ENCODE data around the gene ADA.

Gene ADA

GRCh38 chr20:44643596-44644229 lies 7.8 kb downstream of the ADA start:
- ATAC-seq, result peak; percentile 53
- TF ChIP-seq ARNTL (CRISPR knock-in tag; IDR thresholded peaks at IDR 0.05; ENCODE audit: borderline replicate concordance, low read depth) (no peak), ZNF70 (CRISPR knock-in tag; IDR thresholded peaks at IDR 0.05) (no peak), OSR1 (CRISPR knock-in tag; IDR thresholded peaks at IDR 0.05) (no peak), CSDC2 (CRISPR knock-in tag; IDR thresholded peaks at IDR 0.05) (no peak), TCF4 (CRISPR knock-in tag; IDR thresholded peaks at IDR 0.05; ENCODE audit: borderline replicate concordance) (no peak), ZC3H10 (CRISPR knock-in tag; IDR thresholded peaks at IDR 0.05) (no peak), ISL1 (CRISPR knock-in tag; IDR thresholded peaks at IDR 0.05) (no peak), PATZ1 (CRISPR knock-in tag; IDR thresholded peaks at IDR 0.05; ENCODE audit: borderline replicate concordance) (no peak), ZFP3 (CRISPR knock-in tag; IDR thresholded peaks at IDR 0.05) (no peak), GLIS3 (CRISPR knock-in tag; IDR thresholded peaks at IDR 0.05) (no peak), ZNF8 (CRISPR knock-in tag; IDR thresholded peaks at IDR 0.05) (no peak), TOX (CRISPR knock-in tag; IDR thresholded peaks at IDR 0.05; ENCODE audit: borderline replicate concordance) (no peak), POU6F1 (CRISPR knock-in tag; IDR thresholded peaks at IDR 0.05; ENCODE audit: borderline replicate concordance, low read depth) (no peak), SNAI2 (CRISPR knock-in tag; IDR thresholded peaks at IDR 0.05) (no peak), RARB (CRISPR knock-in tag; IDR thresholded peaks at IDR 0.05) (no peak), ZNF565 (CRISPR knock-in tag; conservative IDR thresholded peaks at IDR 0.05; ENCODE audit: low read depth) (no peak), ESRRG (CRISPR knock-in tag; IDR thresholded peaks at IDR 0.05) (no peak)
- TF ChIP-seq, protein P1, sequence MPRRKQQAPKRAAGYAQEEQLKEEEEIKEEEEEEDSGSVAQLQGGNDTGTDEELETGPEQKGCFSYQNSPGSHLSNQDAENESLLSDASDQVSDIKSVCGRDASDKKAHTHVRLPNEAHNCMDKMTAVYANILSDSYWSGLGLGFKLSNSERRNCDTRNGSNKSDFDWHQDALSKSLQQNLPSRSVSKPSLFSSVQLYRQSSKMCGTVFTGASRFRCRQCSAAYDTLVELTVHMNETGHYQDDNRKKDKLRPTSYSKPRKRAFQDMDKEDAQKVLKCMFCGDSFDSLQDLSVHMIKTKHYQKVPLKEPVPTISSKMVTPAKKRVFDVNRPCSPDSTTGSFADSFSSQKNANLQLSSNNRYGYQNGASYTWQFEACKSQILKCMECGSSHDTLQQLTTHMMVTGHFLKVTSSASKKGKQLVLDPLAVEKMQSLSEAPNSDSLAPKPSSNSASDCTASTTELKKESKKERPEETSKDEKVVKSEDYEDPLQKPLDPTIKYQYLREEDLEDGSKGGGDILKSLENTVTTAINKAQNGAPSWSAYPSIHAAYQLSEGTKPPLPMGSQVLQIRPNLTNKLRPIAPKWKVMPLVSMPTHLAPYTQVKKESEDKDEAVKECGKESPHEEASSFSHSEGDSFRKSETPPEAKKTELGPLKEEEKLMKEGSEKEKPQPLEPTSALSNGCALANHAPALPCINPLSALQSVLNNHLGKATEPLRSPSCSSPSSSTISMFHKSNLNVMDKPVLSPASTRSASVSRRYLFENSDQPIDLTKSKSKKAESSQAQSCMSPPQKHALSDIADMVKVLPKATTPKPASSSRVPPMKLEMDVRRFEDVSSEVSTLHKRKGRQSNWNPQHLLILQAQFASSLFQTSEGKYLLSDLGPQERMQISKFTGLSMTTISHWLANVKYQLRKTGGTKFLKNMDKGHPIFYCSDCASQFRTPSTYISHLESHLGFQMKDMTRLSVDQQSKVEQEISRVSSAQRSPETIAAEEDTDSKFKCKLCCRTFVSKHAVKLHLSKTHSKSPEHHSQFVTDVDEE (CRISPR knock-in tag; IDR thresholded peaks at IDR 0.05), result no peak
- TF ChIP-seq, protein P2, sequence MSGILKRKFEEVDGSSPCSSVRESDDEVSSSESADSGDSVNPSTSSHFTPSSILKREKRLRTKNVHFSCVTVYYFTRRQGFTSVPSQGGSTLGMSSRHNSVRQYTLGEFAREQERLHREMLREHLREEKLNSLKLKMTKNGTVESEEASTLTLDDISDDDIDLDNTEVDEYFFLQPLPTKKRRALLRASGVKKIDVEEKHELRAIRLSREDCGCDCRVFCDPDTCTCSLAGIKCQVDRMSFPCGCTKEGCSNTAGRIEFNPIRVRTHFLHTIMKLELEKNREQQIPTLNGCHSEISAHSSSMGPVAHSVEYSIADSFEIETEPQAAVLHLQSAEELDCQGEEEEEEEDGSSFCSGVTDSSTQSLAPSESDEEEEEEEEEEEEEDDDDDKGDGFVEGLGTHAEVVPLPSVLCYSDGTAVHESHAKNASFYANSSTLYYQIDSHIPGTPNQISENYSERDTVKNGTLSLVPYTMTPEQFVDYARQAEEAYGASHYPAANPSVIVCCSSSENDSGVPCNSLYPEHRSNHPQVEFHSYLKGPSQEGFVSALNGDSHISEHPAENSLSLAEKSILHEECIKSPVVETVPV (CRISPR knock-in tag; IDR thresholded peaks at IDR 0.05), result no peak

DNA sequence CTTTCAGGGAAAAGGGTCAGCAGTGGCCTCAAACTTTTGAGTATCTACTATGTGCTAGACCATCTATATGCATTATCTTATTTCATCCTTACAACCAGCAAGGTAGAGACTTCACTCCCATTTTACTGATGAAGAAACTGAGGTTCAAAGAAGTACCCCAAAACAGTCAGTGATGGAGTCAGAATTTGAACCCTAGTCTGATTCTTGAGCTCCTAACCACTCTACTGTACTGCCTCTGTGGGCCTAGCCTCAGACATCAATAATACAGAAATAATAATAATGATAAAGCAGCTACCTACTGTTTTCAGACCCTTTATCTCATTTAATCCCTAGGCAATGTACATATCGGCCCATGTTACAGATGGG lies 8.4 kb downstream of the ADA start:
- ATAC-seq, result no peak
- no peak for TF ChIP-seq ESRRG (CRISPR knock-in tag; IDR thresholded peaks at IDR 0.05)
- TF ChIP-seq ZC3H10 (CRISPR knock-in tag; IDR thresholded peaks at IDR 0.05), result no peak
- TF ChIP-seq, protein P1 (CRISPR knock-in tag; IDR thresholded peaks at IDR 0.05), result no peak
- no peak for TF ChIP-seq PATZ1 (CRISPR knock-in tag; IDR thresholded peaks at IDR 0.05; ENCODE audit: borderline replicate concordance)
- TF ChIP-seq GLIS3 (CRISPR knock-in tag; IDR thresholded peaks at IDR 0.05), result no peak
- TF ChIP-seq, protein P2 (CRISPR knock-in tag; IDR thresholded peaks at IDR 0.05), result no peak
- no peak for TF ChIP-seq ZNF565 (CRISPR knock-in tag; conservative IDR thresholded peaks at IDR 0.05; ENCODE audit: low read depth)
- no peak for TF ChIP-seq TOX (CRISPR knock-in tag; IDR thresholded peaks at IDR 0.05; ENCODE audit: borderline replicate concordance)
- no peak for TF ChIP-seq ZNF70 (CRISPR knock-in tag; IDR thresholded peaks at IDR 0.05)
- TF ChIP-seq POU6F1 (CRISPR knock-in tag; IDR thresholded peaks at IDR 0.05; ENCODE audit: borderline replicate concordance, low read depth), result no peak
- TF ChIP-seq SNAI2 (CRISPR knock-in tag; IDR thresholded peaks at IDR 0.05), result no peak
- no peak for TF ChIP-seq ARNTL (CRISPR knock-in tag; IDR thresholded peaks at IDR 0.05; ENCODE audit: borderline replicate concordance, low read depth)
- no peak for TF ChIP-seq ISL1 (CRISPR knock-in tag; IDR thresholded peaks at IDR 0.05)
- TF ChIP-seq ZNF8 (CRISPR knock-in tag; IDR thresholded peaks at IDR 0.05), result no peak
- no peak for TF ChIP-seq PPARA (CRISPR knock-in tag; IDR thresholded peaks at IDR 0.05; ENCODE audit: borderline replicate concordance)
- no peak for TF ChIP-seq TCF4 (CRISPR knock-in tag; IDR thresholded peaks at IDR 0.05; ENCODE audit: borderline replicate concordance)
- TF ChIP-seq RARB (CRISPR knock-in tag; IDR thresholded peaks at IDR 0.05), result no peak
- TF ChIP-seq OSR1 (CRISPR knock-in tag; IDR thresholded peaks at IDR 0.05), result no peak

Measured in SK-N-SH treated with all-trans-retinoic acid at 6 μM for 48 hours (cell line).